ENCODE measurements around the gene RTF2.

- TF ChIP-seq POLR2A (IDR thresholded peaks at IDR 0.05) (no peak), CTCF (IDR thresholded peaks at IDR 0.05) (no peak)
Observed at GRCh38 chr20:56558968-56559367, 90.5 kb downstream of the RTF2 start.
